HFF-Myc (cell line): ENCODE results near the gene ANGPT4.

Experiments used
- DNase-seq: peaks from one replicate; pipeline ENCODE4 v3.0.0-alpha.2; 2011; ENCODE audit warnings: low read depth; ENCODE audit errors: extremely low read depth
- H3K4me3 ChIP-seq: replicated peaks from 2 replicates; pipeline ENCODE4 v1.5.1; 2011; ENCODE audit warnings: low read depth, mild to moderate bottlenecking, control low read depth, low read length
- CTCF ChIP-seq: IDR thresholded peaks from 2 replicates; pipeline ENCODE4 v1.5.1; 2012; ENCODE audit warnings: mild to moderate bottlenecking, low read depth, low read length, control low read depth; ENCODE audit errors: missing control alignments

Gene ANGPT4

GRCh38 chr20:916125-916799 is at the start of gene ANGPT4:
ANGPT4 (minus strand) TSS chr20:916334; CDS start chr20:916214, 120 bp downstream.
- H3K4me3 ChIP-seq: no peak within 1 kb of the TSS
- no peak for DNase-seq
- no peak for TF ChIP-seq CTCF

- H3K4me3 ChIP-seq: no peak overlapping the region
- no peak for TF ChIP-seq CTCF
- DNase-seq: no peak
Measured at GRCh38 chr20:963795-964194, 47.7 kb upstream of the ANGPT4 start.

GRCh38 chr20:962683-963082 is 46.5 kb upstream of the ANGPT4 start:
- no peak overlapping the region for H3K4me3 ChIP-seq
- TF ChIP-seq CTCF: no peak
- no peak for DNase-seq

- DNase-seq: no peak
- TF ChIP-seq CTCF: no peak
- H3K4me3 ChIP-seq: no peak overlapping the region
Measured at GRCh38 chr20:962223-962622, 46.1 kb upstream of the ANGPT4 start.

- DNase-seq: no peak
- no peak for TF ChIP-seq CTCF
- no peak overlapping the region for H3K4me3 ChIP-seq
Measured at GRCh38 chr20:961768-962167, 45.6 kb upstream of the ANGPT4 start.

- TF ChIP-seq CTCF: no peak
- no peak overlapping the region for H3K4me3 ChIP-seq
- no peak for DNase-seq
Measured at GRCh38 chr20:959996-960615, 44.0 kb upstream of the ANGPT4 start.
